Epithelial cell of esophagus (primary cell): ENCODE data around the gene PIK3CA.
A peak's percentile ranks its signal among the peaks of the same experiment; 100 is the strongest.
"Not testable (repeated sequence)": the region's sequence is repeated elsewhere in the genome, so short reads cannot be mapped to it uniquely, and the experiment has no call there.

Experiments
- DNase-seq: peaks from one replicate; pipeline ENCODE4 v3.0.0; 2010; ENCODE audit warnings: low read depth
- H3K4me3 ChIP-seq: 2 replicates; pipeline ENCODE4 v1.5.1; 2011; ENCODE audit warnings: mild to moderate bottlenecking, low read length, control low read depth
- TF ChIP-seq, protein P1 (sequence below): IDR thresholded peaks from 2 replicates; pipeline ENCODE4 v1.5.1; 2011; ENCODE audit warnings: low read depth, mild to moderate bottlenecking, low read length, control low read depth, inconsistent platforms; ENCODE audit not compliant: insufficient read depth; ENCODE audit errors: missing control alignments

Gene PIK3CA

DNA sequence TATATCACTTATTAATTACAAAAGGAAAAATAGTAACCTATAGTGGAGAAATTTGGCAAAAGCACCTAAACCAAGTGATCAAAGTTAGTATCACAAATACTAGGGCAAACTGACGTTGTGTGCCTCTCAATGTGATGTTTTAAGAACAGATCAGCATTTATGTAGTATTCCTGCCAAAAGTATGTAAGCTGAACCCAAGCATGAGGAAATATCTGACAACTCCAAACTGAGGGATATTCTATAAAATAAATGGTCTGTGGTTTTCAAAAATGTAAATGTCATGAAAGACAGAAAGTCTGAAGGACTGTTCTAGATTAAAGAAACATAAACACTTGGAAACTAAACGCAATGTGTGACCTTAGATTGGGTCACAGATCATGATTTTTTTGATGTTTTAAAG, 34.3 kb upstream of the PIK3CA start:
- TF ChIP-seq, protein P1, sequence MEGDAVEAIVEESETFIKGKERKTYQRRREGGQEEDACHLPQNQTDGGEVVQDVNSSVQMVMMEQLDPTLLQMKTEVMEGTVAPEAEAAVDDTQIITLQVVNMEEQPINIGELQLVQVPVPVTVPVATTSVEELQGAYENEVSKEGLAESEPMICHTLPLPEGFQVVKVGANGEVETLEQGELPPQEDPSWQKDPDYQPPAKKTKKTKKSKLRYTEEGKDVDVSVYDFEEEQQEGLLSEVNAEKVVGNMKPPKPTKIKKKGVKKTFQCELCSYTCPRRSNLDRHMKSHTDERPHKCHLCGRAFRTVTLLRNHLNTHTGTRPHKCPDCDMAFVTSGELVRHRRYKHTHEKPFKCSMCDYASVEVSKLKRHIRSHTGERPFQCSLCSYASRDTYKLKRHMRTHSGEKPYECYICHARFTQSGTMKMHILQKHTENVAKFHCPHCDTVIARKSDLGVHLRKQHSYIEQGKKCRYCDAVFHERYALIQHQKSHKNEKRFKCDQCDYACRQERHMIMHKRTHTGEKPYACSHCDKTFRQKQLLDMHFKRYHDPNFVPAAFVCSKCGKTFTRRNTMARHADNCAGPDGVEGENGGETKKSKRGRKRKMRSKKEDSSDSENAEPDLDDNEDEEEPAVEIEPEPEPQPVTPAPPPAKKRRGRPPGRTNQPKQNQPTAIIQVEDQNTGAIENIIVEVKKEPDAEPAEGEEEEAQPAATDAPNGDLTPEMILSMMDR: no peak
- no peak overlapping the region for H3K4me3 ChIP-seq
- DNase-seq: no peak

DNA sequence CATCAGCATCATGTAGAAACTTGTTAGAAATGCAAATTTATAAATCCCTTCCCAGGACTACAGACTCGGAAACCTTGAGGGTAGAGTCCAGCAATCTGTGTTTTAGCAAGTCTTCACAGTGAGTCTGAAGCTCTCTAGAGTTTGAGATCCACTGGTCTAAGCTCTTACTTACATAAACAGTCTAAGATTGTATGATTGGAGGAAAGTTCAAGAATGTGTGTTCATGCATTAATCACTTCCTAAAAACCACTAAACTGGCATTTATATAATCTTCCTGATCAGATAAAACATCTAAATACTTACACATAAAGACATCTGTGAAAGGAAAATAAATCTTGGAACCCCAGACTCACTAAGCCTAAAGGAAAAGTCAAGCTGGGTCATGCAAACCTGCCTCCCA, 32.7 kb upstream of the PIK3CA start:
- peak; percentile 4 for DNase-seq

DNA sequence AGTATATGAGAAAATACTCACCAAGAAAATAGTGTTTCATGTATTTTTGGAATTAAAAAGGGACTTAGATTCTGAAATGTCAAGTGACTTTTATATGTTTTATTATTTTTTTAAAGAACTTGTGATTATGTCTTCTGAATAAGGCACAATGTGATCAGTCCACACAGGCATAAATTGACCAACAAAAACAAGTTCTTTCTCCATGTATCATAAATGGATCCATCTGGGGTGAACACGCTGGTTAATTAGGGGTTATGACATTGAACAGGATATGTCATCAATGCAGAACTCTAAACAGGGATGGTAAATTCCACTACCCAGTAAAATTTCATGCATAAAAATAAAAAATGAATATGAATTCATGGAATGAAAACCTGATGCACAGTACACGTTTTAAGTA, 31.3 kb upstream of the PIK3CA start:
- H3K4me3 ChIP-seq: no peak overlapping the region
- no peak for DNase-seq
- TF ChIP-seq, protein P1: no peak

More for the DNA sequence above, 32.7 kb upstream of the PIK3CA start:
- H3K4me3 ChIP-seq: not testable (repeated sequence)

DNA sequence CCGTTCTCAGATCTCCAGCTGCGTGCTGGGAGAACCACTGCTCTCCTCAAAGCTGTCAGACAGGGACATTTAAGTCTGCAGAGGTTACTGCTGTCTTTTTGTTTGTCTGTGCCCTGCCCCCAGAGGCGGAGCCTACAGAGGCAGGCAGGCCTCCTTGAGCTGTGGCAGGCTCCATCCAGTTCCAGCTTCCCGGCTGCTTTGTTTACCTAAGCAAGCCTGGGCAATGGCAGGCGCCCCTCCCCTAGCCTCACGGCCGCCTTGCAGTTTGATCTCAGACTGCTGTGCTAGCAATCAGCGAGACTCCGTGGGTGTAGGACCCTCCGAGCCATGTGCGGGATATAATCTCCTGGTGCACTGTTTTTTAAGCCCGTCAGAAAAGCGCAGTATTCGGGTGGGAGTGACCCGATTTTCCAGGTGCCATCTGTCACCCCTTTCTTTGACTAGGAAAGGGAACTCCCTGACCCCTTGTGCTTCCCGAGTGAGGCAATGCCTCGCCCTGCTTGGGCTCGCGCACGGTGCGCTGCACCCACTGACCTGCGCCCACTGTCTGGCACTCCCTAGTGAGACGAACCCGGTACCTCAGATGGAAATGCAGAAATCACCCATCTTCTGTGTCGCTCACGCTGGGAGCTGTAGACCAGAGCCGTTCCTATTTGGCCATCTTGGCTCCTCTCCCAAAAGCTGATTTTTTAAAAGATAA, 15.8 kb upstream of the PIK3CA start:
- not testable (repeated sequence) for H3K4me3 ChIP-seq
- peak; percentile 65 for DNase-seq

DNA sequence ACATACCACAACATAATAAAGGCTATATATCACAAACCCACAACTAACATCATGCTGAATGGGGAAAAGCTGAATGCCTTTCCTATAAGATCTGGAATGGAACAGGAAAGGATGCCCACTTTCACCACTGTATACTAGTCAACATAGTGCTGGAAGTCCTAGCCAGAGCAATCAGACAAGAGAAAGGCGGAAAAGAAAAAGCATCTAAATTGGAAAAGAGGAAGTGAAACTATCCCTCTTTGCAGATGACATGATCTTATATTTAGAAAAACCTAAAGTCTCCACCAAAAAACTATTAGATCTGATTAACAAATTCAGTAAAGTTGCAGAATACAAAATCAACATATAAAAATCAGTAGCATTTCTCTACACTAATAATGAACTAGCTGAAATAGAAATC, 14.6 kb upstream of the PIK3CA start:
- DNase-seq: no peak
- H3K4me3 ChIP-seq: no peak overlapping the region
- TF ChIP-seq, protein P1: no peak

DNA sequence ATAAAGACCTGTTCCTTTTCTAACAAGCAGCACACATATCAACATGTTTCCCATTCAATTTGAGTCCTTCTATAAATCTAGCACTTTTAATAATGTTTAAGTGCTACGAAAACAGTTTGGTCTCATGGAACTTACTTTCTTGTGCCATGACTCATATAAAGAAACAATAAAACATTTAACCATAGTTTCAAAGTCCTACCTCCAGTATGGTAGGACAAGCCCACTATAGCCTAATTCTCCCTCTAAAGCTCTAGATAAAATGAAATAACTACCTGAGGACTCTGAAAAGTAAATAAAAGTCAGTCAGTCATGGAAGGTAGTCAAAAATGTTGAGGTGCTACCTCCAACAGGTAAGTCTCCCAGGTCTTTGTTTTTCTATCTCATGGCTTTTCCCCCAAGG, 12.0 kb upstream of the PIK3CA start:
- no peak overlapping the region for H3K4me3 ChIP-seq
- DNase-seq: no peak
- TF ChIP-seq, protein P1: no peak

DNA sequence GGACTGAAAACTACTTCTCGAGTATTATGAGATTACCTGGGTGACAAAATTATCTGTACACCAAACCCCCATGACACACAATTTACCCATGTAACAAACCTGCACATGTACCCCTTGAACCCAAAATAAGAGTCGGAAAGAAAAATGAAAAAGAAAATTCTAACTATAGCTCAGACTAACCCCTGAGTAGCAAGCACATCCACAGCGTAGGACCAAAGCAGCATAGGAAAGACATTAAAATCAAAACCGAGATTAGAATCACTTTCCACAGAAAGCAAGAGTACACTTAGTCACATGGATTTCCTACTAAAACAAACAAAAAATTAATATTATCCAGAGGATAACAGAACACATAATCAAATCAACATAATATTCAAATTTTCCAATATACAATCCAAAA, 6.3 kb upstream of the PIK3CA start:
- DNase-seq: no peak
- no peak overlapping the region for H3K4me3 ChIP-seq
- TF ChIP-seq, protein P1: no peak

DNA sequence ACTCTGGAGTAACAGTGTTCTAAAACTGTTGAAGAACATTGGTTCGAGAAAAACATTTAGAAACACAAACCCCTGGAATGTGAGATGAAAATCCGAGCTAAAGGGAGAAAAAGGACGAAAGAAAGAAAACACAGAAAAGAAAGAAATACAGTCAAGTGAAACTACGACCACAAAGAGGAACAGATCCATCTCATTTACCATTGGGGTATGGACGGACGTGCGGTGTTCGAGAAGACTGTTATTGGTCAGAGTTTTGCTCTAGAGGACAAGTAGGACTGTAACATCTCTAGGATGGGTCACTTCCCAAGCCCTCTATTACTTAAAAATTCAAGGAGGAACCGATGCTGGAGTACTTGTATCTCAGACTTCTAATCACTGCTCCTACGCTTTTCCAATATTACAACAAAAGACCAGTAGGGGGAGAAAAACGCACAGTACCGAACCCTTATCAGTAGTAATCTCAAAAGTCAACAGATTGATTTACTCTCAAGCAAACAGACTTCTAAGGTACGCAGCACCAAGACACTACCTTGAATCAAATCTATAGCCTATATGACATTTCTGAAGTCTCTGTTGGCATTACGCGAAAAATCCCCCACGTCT, 1.1 kb upstream of the PIK3CA start:
- TF ChIP-seq, protein P1: peak; percentile 69
- peak overlapping the region; percentile 93 for H3K4me3 ChIP-seq
- peak; percentile 77 for DNase-seq
